ENCODE results near the gene SCO2. TPM values are rescaled to one million over a fixed set of nuclear protein-coding genes. Genes with fewer than 3 reads are reported as not detected.

SCO2 gene
- total RNA-seq, 2 donors from 2014 or later: 0.94 TPM; not detected in 1

GRCh38 chr22:50497093-50497492 lies 28.3 kb downstream of the SCO2 start:
- H3K9me3 ChIP-seq: no peaks in the 10 kb centered on the region
- H3K4me3 ChIP-seq: no peak overlapping the region
- no peak overlapping the region for H3K27ac ChIP-seq
- H3K27me3 ChIP-seq: no peaks in the 10 kb centered on the region
- no peak for DNase-seq (ENCODE audit: low spot score)
- H3K36me3 ChIP-seq: no peaks in the 10 kb centered on the region
- TF ChIP-seq, protein P1, sequence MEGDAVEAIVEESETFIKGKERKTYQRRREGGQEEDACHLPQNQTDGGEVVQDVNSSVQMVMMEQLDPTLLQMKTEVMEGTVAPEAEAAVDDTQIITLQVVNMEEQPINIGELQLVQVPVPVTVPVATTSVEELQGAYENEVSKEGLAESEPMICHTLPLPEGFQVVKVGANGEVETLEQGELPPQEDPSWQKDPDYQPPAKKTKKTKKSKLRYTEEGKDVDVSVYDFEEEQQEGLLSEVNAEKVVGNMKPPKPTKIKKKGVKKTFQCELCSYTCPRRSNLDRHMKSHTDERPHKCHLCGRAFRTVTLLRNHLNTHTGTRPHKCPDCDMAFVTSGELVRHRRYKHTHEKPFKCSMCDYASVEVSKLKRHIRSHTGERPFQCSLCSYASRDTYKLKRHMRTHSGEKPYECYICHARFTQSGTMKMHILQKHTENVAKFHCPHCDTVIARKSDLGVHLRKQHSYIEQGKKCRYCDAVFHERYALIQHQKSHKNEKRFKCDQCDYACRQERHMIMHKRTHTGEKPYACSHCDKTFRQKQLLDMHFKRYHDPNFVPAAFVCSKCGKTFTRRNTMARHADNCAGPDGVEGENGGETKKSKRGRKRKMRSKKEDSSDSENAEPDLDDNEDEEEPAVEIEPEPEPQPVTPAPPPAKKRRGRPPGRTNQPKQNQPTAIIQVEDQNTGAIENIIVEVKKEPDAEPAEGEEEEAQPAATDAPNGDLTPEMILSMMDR (IDR thresholded peaks at IDR 0.05): no peak
- peaks cover 0 to 5% of the 10 kb centered on the region in 2 donors for H3K4me1 ChIP-seq

- no peak for DNase-seq (ENCODE audit: low spot score)
- H3K4me1 ChIP-seq: no peaks in the 10 kb centered on the region
- H3K9me3 ChIP-seq: no peaks in the 10 kb centered on the region
- TF ChIP-seq, protein P1 (IDR thresholded peaks at IDR 0.05): no peak
- H3K27ac ChIP-seq: no peak overlapping the region
- no peak overlapping the region for H3K4me3 ChIP-seq
- H3K27me3 ChIP-seq: no peaks in the 10 kb centered on the region
- no peaks in the 10 kb centered on the region for H3K36me3 ChIP-seq
Observed at GRCh38 chr22:50490531-50491308, 34.7 kb downstream of the SCO2 start.

DNA sequence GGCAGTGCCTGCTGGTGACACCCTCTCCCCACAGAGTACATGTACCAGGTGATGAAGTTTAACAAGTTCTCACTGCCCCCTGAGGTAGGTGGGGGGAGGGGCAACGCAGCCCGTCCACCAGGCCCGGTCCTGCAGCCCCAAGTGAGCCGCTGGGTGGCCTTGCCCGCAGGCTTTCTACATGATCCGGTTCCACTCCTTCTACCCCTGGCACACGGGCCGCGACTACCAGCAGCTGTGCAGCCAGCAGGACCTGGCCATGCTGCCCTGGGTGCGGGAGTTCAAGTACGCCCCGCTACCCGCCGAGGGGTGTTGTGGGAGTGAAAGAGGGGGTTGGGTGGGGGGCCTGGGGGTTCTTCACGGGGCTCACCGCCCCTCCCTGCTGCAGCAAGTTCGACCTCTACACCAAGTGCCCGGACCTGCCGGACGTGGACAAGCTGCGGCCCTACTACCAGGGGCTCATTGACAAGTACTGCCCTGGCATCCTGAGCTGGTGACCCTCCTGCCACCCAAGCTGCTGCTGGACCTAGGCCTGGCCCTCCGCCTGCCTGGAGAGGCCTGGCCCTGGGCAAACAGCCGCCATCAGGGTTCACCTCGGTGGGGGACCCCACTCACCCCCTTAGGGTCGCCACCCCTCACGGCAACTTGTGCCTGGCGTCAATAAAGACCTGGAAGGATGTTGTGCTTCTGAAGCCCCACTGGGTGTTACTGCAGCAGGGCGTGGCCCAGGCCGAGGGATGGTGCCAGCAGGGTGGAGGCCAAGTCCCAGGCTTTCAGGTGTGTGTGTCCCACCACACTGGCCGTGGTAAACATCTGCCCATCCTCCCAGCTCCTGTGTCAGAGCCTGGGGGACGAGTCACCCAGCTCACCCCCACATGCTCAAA lies 35.8 kb downstream of the SCO2 start:
- H3K9me3 ChIP-seq: no peaks in the 10 kb centered on the region
- no peaks in the 10 kb centered on the region for H3K36me3 ChIP-seq
- H3K4me1 ChIP-seq: no peaks in the 10 kb centered on the region
- no peak for DNase-seq (ENCODE audit: low spot score)
- no peaks in the 10 kb centered on the region for H3K27me3 ChIP-seq
- TF ChIP-seq, protein P1 (IDR thresholded peaks at IDR 0.05): no peak
- H3K27ac ChIP-seq: no peak overlapping the region
- no peak overlapping the region for H3K4me3 ChIP-seq

DNA sequence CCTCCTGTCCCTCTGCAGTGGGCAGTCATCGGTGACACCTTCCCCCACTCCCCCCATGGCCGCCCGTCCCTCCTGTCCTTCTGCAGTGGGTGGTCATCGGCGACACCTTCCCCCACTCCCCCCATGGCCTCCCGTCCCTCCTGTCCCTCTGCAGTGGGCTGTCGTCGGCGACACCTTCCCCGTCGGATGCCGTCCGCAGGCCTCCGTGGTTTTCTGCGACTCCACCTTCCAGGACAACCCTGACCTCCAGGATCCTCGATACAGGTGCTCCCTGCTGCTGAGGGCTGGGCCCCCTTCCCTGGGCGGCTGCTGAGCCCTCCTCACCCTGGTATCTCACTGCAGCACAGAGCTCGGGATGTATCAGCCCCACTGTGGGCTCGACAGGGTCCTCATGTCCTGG lies 36.5 kb downstream of the SCO2 start:
- TF ChIP-seq, protein P1 (IDR thresholded peaks at IDR 0.05): no peak
- Histone ChIP-seq H3K27me3 (no peaks in the 10 kb centered on the region), H3K36me3 (no peaks in the 10 kb centered on the region), H3K4me1 (no peaks in the 10 kb centered on the region), H3K9me3 (no peaks in the 10 kb centered on the region), H3K27ac (no peak overlapping the region), H3K4me3 (no peak overlapping the region)
- DNase-seq (ENCODE audit: low spot score): no peak

DNA sequence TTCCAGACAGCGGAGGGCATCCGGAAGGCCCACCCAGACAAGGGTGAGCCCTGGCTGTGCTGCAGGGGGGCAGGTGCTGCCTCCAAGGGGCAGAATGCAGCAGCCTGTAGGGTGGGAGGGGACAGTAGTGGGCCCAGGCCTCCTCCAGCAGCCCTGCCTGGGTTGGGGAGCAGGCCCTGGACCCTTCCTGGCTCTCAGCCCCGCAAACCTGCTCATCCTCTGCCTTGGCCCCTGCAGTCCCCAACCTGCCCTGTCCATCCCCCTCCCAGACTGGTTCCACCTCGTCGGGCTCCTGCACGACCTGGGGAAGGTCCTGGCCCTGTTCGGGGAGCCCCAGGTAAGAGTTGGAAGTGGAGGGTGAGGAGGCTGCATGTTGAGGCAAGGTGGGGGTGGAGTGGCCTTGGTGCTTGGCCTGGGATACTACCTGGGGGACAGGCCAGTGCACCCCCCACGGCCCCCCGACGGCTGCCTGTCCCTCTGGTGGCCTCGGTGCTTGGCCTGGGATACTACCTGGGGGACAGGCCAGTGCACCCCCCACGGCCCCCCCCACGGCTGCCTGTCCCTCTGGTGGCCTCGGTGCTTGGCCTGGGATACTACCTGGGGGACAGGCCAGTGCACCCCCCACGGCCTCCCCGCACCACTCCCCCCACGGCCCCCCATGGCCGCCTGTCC lies 37.3 kb downstream of the SCO2 start:
- no peaks in the 10 kb centered on the region for H3K27me3 ChIP-seq
- H3K4me3 ChIP-seq: no peak overlapping the region
- H3K9me3 ChIP-seq: no peaks in the 10 kb centered on the region
- H3K27ac ChIP-seq: no peak overlapping the region
- no peaks in the 10 kb centered on the region for H3K36me3 ChIP-seq
- TF ChIP-seq, protein P1 (IDR thresholded peaks at IDR 0.05): no peak
- DNase-seq (ENCODE audit: low spot score): no peak
- H3K4me1 ChIP-seq: no peaks in the 10 kb centered on the region
